Suppressor macrophage treated with lipopolysaccharide for 1 hour (primary cell): ENCODE results near the gene RAD9A.
A peak's percentile ranks its signal among the peaks of the same experiment; 100 is the strongest.

Experiments
- DNase-seq, 3 donors: peaks; one replicate each; pipeline ENCODE4 v3.0.0-alpha.2; 2020 to 2022

The RAD9A gene

GRCh38 chr11:67391304-67392182 lies at the start of gene RAD9A:
RAD9A (plus strand) TSS chr11:67391986; CDS start chr11:67392045, 59 bp downstream.
- peak; percentile 94 to 97 (median 97) for DNase-seq

GRCh38 chr11:67344264-67344663 lies 47.5 kb upstream of the RAD9A start:
- DNase-seq: peak in 2 of 3 donors; percentile 26 to 41

- no peak for DNase-seq
Observed at GRCh38 chr11:67345247-67345919, 46.4 kb upstream of the RAD9A start.

GRCh38 chr11:67345920-67346819 lies 45.6 kb upstream of the RAD9A start:
- DNase-seq: peak in 2 of 3 donors; percentile 63 to 64

- no peak for DNase-seq
Observed at GRCh38 chr11:67347964-67348749, 43.6 kb upstream of the RAD9A start.

GRCh38 chr11:67349036-67349435 lies 42.8 kb upstream of the RAD9A start:
- no peak for DNase-seq

GRCh38 chr11:67349457-67349856 lies 42.3 kb upstream of the RAD9A start:
- no peak for DNase-seq

- no peak for DNase-seq
Observed at GRCh38 chr11:67349928-67350465, 41.8 kb upstream of the RAD9A start.

GRCh38 chr11:67351275-67352005 lies 40.3 kb upstream of the RAD9A start:
- DNase-seq: peak; percentile 84 to 88 (median 88)

- peak; percentile 56 to 73 (median 60) for DNase-seq
Observed at GRCh38 chr11:67352546-67353316, 39.1 kb upstream of the RAD9A start.

- DNase-seq: peak; percentile 96 to 99 (median 96)
Observed at GRCh38 chr11:67353317-67354074, 38.3 kb upstream of the RAD9A start, which contains the start of gene POLD4. POLD4 (minus strand) TSS chr11:67353546; CDS start chr11:67353399, 147 bp downstream.

- DNase-seq: peak; percentile 83 to 90 (median 84)
Observed at GRCh38 chr11:67354075-67355022, 37.4 kb upstream of the RAD9A start.

GRCh38 chr11:67355023-67355793 lies 36.6 kb upstream of the RAD9A start:
- DNase-seq: no peak

GRCh38 chr11:67355794-67356386 lies 35.9 kb upstream of the RAD9A start:
- no peak for DNase-seq

- no peak for DNase-seq
Observed at GRCh38 chr11:67356387-67356863, 35.4 kb upstream of the RAD9A start.

- DNase-seq: peak; percentile 94 to 98 (median 96)
Observed at GRCh38 chr11:67356864-67357561, 34.8 kb upstream of the RAD9A start.
